Osteoblast (primary cell): ENCODE data around the gene MTA3. TPM values are rescaled to one million over a fixed set of nuclear protein-coding genes. Genes with fewer than 3 reads are reported as not detected.

Source experiments
- DNase-seq: peaks from one replicate; pipeline ENCODE4 v3.0.0; 2011; ENCODE audit warnings: low spot score, mixed read lengths; ENCODE audit not compliant: insufficient read length; ENCODE audit errors: missing footprints
- H2AFZ ChIP-seq: 2 replicates; pipeline ENCODE4 v1.6.0; 2011; ENCODE audit warnings: mild to moderate bottlenecking, low read length
- H3K27ac ChIP-seq: 2 replicates; pipeline ENCODE4 v1.5.1; 2011; ENCODE audit warnings: mild to moderate bottlenecking, low read depth, low read length, moderate library complexity
- H3K27me3 ChIP-seq: 2 replicates; pipeline ENCODE4 v1.6.0; 2012; ENCODE audit warnings: mild to moderate bottlenecking, control low read depth, inconsistent platforms, low read length, moderate library complexity; ENCODE audit not compliant: insufficient read depth
- H3K36me3 ChIP-seq: 2 replicates; pipeline ENCODE4 v1.5.1; 2011; ENCODE audit warnings: mild to moderate bottlenecking, low read length, control low read depth, moderate library complexity; ENCODE audit not compliant: insufficient read depth
- H3K4me1 ChIP-seq: 2 replicates; pipeline ENCODE4 v1.5.1; 2011; ENCODE audit warnings: mild to moderate bottlenecking, low read length, control low read depth, moderate library complexity; ENCODE audit not compliant: insufficient read depth
- H3K4me2 ChIP-seq: 2 replicates; pipeline ENCODE4 v1.6.0; 2011; ENCODE audit warnings: mild to moderate bottlenecking, low read length; ENCODE audit not compliant: insufficient read depth
- H3K4me3 ChIP-seq: fragments of 200-600 bp; sonication (generic); 3 replicates; pipeline ENCODE4 v1.5.1; 2012; ENCODE audit warnings: mild to moderate bottlenecking, low read length, inconsistent platforms; ENCODE audit not compliant: insufficient read depth
- H3K79me2 ChIP-seq: 2 replicates; pipeline ENCODE4 v1.6.0; 2012; ENCODE audit warnings: mild to moderate bottlenecking, low read length, control low read depth, inconsistent platforms; ENCODE audit not compliant: insufficient read depth
- H3K9me3 ChIP-seq: 2 replicates; pipeline ENCODE4 v1.5.1; 2011; ENCODE audit warnings: low read depth, low read length, control low read depth
- H4K20me1 ChIP-seq: 2 replicates; pipeline ENCODE4 v1.6.0; 2012; ENCODE audit warnings: mild to moderate bottlenecking, low read length, control low read depth; ENCODE audit not compliant: insufficient read depth
- CTCF ChIP-seq: IDR thresholded peaks from 2 replicates; pipeline ENCODE4 v1.5.1; 2011; ENCODE audit warnings: mild to moderate bottlenecking, low read depth, low read length, moderate library complexity; ENCODE audit errors: extremely low read depth
- total RNA-seq: library from RNA; depleted of rRNA; stranded (reverse); fragments of >200 nt; gene quantifications from 2 replicates; pipeline ENCODE4 v1.2.3, GENCODE V29; 2012

The MTA3 gene
- total RNA-seq, 1 donor, result 29.3 TPM

- Histone ChIP-seq H3K36me3 (peaks cover 6% of the 10 kb centered on the region), H3K4me2 (no peak overlapping the region), H3K4me1 (no peaks in the 10 kb centered on the region), H3K4me3 (no peak overlapping the region), H2AFZ (no peak overlapping the region), H4K20me1 (no peaks in the 10 kb centered on the region), H3K27me3 (no peaks in the 10 kb centered on the region), H3K79me2 (no peaks in the 10 kb centered on the region), H3K9me3 (no peaks in the 10 kb centered on the region), H3K27ac (no peak overlapping the region)
- no peak for TF ChIP-seq CTCF
- DNase-seq, result no peak
These were observed 116.9 kb downstream of the MTA3 start for GRCh38 chr2:42685303-42685702.

- Histone ChIP-seq H3K27ac (no peak overlapping the region), H3K79me2 (no peaks in the 10 kb centered on the region), H3K4me3 (no peak overlapping the region), H3K4me1 (peaks cover 2% of the 10 kb centered on the region), H3K36me3 (no peaks in the 10 kb centered on the region), H3K9me3 (no peaks in the 10 kb centered on the region), H2AFZ (no peak overlapping the region), H3K27me3 (no peaks in the 10 kb centered on the region), H3K4me2 (no peak overlapping the region), H4K20me1 (no peaks in the 10 kb centered on the region)
- DNase-seq, result no peak
- no peak for TF ChIP-seq CTCF
These were observed 124.7 kb downstream of the MTA3 start for GRCh38 chr2:42693013-42693615.

- no peaks in the 10 kb centered on the region for H3K79me2 ChIP-seq
- no peak overlapping the region for H3K4me3 ChIP-seq
- H3K4me1 ChIP-seq, result peaks cover 2% of the 10 kb centered on the region
- TF ChIP-seq CTCF, result no peak
- no peaks in the 10 kb centered on the region for H4K20me1 ChIP-seq
- H3K36me3 ChIP-seq, result no peaks in the 10 kb centered on the region
- no peak overlapping the region for H3K4me2 ChIP-seq
- no peak for DNase-seq
- no peak overlapping the region for H3K27ac ChIP-seq
- no peaks in the 10 kb centered on the region for H3K9me3 ChIP-seq
- H3K27me3 ChIP-seq, result no peaks in the 10 kb centered on the region
- no peak overlapping the region for H2AFZ ChIP-seq
These were observed 125.5 kb downstream of the MTA3 start for GRCh38 chr2:42693688-42694479.

GRCh38 chr2:42696987-42697386 is 128.6 kb downstream of the MTA3 start:
- H3K36me3 ChIP-seq, result no peaks in the 10 kb centered on the region
- H3K4me3 ChIP-seq, result no peak overlapping the region
- no peak overlapping the region for H2AFZ ChIP-seq
- no peaks in the 10 kb centered on the region for H3K79me2 ChIP-seq
- no peak for DNase-seq
- no peaks in the 10 kb centered on the region for H4K20me1 ChIP-seq
- no peaks in the 10 kb centered on the region for H3K27me3 ChIP-seq
- no peak overlapping the region for H3K4me2 ChIP-seq
- H3K4me1 ChIP-seq, result peaks cover 2% of the 10 kb centered on the region
- no peak for TF ChIP-seq CTCF
- no peaks in the 10 kb centered on the region for H3K9me3 ChIP-seq
- H3K27ac ChIP-seq, result no peak overlapping the region
